Right lobe of liver (tissue), 6 donors: Measurements from ENCODE around the gene CPXM2. TPM values are rescaled to one million over a fixed set of nuclear protein-coding genes. Genes with fewer than 3 reads are reported as not detected.

Experiments used
- ATAC-seq, 4 donors: fragments of 200-7000 bp; cut with Tn5 transposase; one replicate each; pipeline ENCODE4 v1.9.1; 2020; ENCODE audit warnings: mild to moderate bottlenecking in 4 of 4, moderate library complexity in 4 of 4
- DNase-seq, 3 donors: peaks; one replicate each; pipeline ENCODE4 v3.0.0-alpha.2; 2020
- H3K27ac ChIP-seq, 3 donors: fragments of 200-600 bp; one replicate each; pipeline ENCODE4 v1.8.0; 2022
- H3K27me3 ChIP-seq, 2 donors: fragments of 200-600 bp; one replicate each; pipeline ENCODE4 v1.8.0; 2022
- H3K36me3 ChIP-seq, 4 donors: fragments of 200-600 bp; sonication (generic) in 1 of 4; one replicate each; pipeline versions ENCODE4 v1.5.1 to v1.8.0; 2017 to 2022; ENCODE audit warnings: control low read depth in 1 of 4
- H3K4me1 ChIP-seq, 4 donors: fragments of 200-600 bp; sonication (generic) in 1 of 4; one replicate each; pipeline versions ENCODE4 v1.5.1 to v1.8.0; 2017 to 2022; ENCODE audit warnings: control low read depth in 1 of 4
- H3K4me3 ChIP-seq, 3 donors: fragments of 200-600 bp; one replicate each; pipeline ENCODE4 v1.8.0; 2022
- H3K9me3 ChIP-seq, 4 donors: fragments of 200-600 bp; sonication (generic) in 1 of 4; one replicate each; pipeline versions ENCODE4 v1.5.1 to v1.8.0; 2017 to 2022; ENCODE audit warnings: control low read depth in 1 of 4
- CTCF ChIP-seq, 4 donors: fragments of 200-600 bp in 3 of 4; fragments of 450-650 bp in 1 of 4; IDR thresholded peaks; one replicate each; pipeline versions ENCODE4 v1.5.1 to v1.8.0; 2016 to 2022; ENCODE audit warnings: antibody characterized with exemption in 4 of 4, mild to moderate bottlenecking in 2 of 4
- POLR2A ChIP-seq: fragments of 450-650 bp; IDR thresholded peaks from one replicate; pipeline ENCODE4 v1.6.1; 2017; ENCODE audit warnings: antibody characterized with exemption, mild to moderate bottlenecking
- WGBS: methylation state at CpG from one replicate; pipeline ENCODE4 v1.1.6; 2018; ENCODE audit warnings: low coverage, low lambda C conversion rate; ENCODE audit not compliant: insufficient coverage; ENCODE audit errors: missing lambda C conversion rate; 5-methylcytosine and 5-hydroxymethylcytosine counted together
- intact Hi-C, 2 donors: fragments of 100-400 bp; cut with DNase I; formaldehyde crosslinking; loops; one replicate each; pipeline versions ENCODE4 v1.11.2 to v1.14.1; 2022
- total RNA-seq, 6 experiments: library from RNA; depleted of rRNA in 2 of 6; stranded (reverse); fragments of >200 nt in 2 of 6; fragmentation: NEBNext Ultra II Directional in 3 of 6; extraction: Animal tissue kit (Norgen Biotek cat#: 25700) in 3 of 6; gene quantifications; one replicate each; pipeline versions ENCODE4 v1.1.0 to v1.2.4, GENCODE V29; 2016 to 2023
- donor health status: DM: no; HTN: yes; CAD: no.
- donor health status: DM: no; HTN: no; CAD: no.
- donor health status: DM: no; HTN: no; CAD: no.
- donor health status: DM: no; HTN: yes; CAD: no.
- donor health status: DM: no; HTN: yes; CAD: no.

CPXM2 gene
- total RNA-seq, 6 experiments from 2014 or later = 0.29 to 2.6 (median 0.69) TPM

GRCh38 chr10:123721441-123722049 is 170.1 kb downstream of the CPXM2 start:
- Histone ChIP-seq H3K4me1 (no peaks in the 10 kb centered on the region), H3K9me3 (no peaks in the 10 kb centered on the region), H3K27me3 (no peaks in the 10 kb centered on the region), H3K27ac (no peak overlapping the region), H3K4me3 (no peak overlapping the region), H3K36me3 (no peaks in the 10 kb centered on the region)
- ATAC-seq (peak in 1 of 4 donors; percentile 27), DNase-seq (no peak)
- TF ChIP-seq CTCF (IDR thresholded peaks at IDR 0.05) = no peak
- TF ChIP-seq POLR2A = no peak
- WGBS = 49% methylated on average over 5 of the region's 9 CpGs
- intact Hi-C loops = no loop called here

- Histone ChIP-seq H3K4me1 (no peaks in the 10 kb centered on the region), H3K27ac (no peak overlapping the region), H3K27me3 (no peaks in the 10 kb centered on the region), H3K4me3 (no peak overlapping the region), H3K9me3 (no peaks in the 10 kb centered on the region), H3K36me3 (no peaks in the 10 kb centered on the region)
- WGBS = 50% methylated on average over 3 of the region's 3 CpGs
- DNase-seq (no peak), ATAC-seq (no peak)
- TF ChIP-seq POLR2A = no peak
- TF ChIP-seq CTCF (IDR thresholded peaks at IDR 0.05) = no peak
- intact Hi-C loops = no loop called here
Observed at GRCh38 chr10:123720536-123720935, 171.1 kb downstream of the CPXM2 start.

- Histone ChIP-seq H3K27me3 (no peaks in the 10 kb centered on the region), H3K36me3 (no peaks in the 10 kb centered on the region), H3K27ac (no peak overlapping the region), H3K9me3 (no peaks in the 10 kb centered on the region), H3K4me3 (no peak overlapping the region), H3K4me1 (no peaks in the 10 kb centered on the region)
- WGBS = 33% methylated on average over 4 of the region's 4 CpGs
- intact Hi-C loops = no loop called here
- DNase-seq = no peak
- no peak for ATAC-seq
- TF ChIP-seq POLR2A (no peak), CTCF (IDR thresholded peaks at IDR 0.05) (no peak)
Observed at GRCh38 chr10:123718544-123719060, 173.0 kb downstream of the CPXM2 start.

- no peak for ATAC-seq
- TF ChIP-seq POLR2A (no peak), CTCF (IDR thresholded peaks at IDR 0.05) (no peak)
- Histone ChIP-seq H3K9me3 (no peaks in the 10 kb centered on the region), H3K4me3 (no peak overlapping the region), H3K27ac (no peak overlapping the region), H3K27me3 (no peaks in the 10 kb centered on the region), H3K4me1 (no peaks in the 10 kb centered on the region), H3K36me3 (no peaks in the 10 kb centered on the region)
- 82% methylated on average over 4 of the region's 4 CpGs for WGBS
- no peak for DNase-seq
- intact Hi-C loops = no loop called here
Observed at GRCh38 chr10:123717336-123717735, 174.3 kb downstream of the CPXM2 start.
